Fibroblast of peridontal ligament (primary cell): ENCODE data around the gene BTBD8.
"Not testable (repeated sequence)": the region's sequence is repeated elsewhere in the genome, so short reads cannot be mapped to it uniquely, and the experiment has no call there.

ENCODE experiments used
- DNase-seq: peaks from one replicate; pipeline ENCODE4 v3.0.0-alpha.2; 2010; ENCODE audit errors: extremely low read depth

Gene BTBD8

GRCh38 chr1:92080128-92080985 lies at the start of gene BTBD8:
Gene BTBD8 (plus strand): TSS chr1:92080345. CDS start chr1:92080572, 227 bp downstream.
- DNase-seq = peak; percentile 82

DNA sequence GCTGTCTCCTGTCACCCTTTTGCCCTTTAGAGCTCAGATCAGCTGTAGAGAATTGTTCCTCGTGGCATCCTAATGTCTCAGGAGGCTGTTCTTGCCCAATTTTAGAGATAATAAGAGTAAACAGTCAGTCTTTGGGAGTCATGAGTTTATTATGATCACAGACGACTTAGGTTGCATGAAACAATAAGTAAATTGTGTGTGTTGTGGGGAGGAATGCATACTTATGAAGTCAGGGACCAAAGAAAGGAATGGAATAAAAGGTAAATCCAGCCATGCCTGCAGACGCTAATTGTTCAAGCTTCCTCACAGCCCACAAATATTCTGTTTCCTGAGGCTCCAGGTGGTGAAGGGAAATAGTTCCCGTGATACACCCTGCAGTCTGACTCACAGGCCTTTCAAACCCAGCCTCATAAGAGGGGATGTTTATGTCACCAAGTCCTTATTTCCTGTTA lies 49.5 kb upstream of the BTBD8 start:
- DNase-seq = peak; percentile 9

- DNase-seq = peak; percentile 40
Observed at GRCh38 chr1:92031281-92032110, 48.6 kb upstream of the BTBD8 start.

GRCh38 chr1:92037400-92037799 lies 42.7 kb upstream of the BTBD8 start:
- DNase-seq = no peak

DNA sequence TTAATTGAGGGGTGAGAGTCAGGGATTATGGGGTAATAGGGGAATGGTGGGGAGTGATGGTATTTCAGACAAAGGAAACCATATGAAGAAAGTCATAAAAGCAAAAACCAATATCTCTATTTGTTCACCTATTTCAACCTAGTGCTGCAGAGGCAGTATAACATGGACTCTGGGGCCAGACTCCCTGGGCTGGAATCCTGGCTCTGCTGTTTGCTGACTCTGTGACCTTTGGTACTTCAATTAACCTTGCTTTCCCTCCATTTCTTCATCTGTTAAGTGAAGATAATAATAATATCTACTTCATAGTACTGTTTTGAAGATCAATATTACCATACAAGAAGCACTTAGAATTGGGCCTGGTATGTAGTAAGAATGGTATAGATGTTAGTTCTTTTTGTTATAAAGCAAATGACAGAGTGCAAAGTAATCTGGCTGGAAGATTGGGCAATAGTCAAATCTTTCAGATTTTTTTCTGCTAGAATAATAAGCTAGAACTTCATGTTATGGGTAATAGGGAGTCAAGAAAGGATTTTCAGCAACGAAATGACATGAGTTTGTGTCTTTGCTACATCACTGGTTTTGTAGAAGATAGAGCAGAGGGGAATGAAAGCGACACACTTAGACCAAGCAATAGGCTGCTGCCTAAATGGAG lies 41.3 kb upstream of the BTBD8 start:
- DNase-seq = peak; percentile 6

DNA sequence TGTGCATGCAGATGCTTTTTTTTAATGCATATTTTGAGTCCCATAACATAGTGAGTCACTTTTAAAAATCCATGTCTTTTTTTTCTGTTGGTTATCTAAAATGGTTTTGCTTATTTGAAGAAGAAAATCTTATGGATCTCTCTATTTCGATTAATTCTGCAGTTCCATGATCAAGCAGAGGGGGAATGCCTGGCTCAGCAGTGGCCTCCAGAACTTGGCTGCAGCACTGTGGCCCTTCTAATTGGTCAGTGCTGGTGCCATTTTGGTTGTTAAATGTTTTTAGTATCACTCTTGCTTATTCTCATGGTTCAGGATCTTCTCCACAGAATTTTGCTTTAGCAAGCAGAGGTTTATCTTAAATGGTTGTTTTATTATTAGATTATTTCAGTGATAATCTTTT lies 39.2 kb upstream of the BTBD8 start:
- no peak for DNase-seq

GRCh38 chr1:92043621-92044020 lies 36.5 kb upstream of the BTBD8 start:
- no peak for DNase-seq

- no peak for DNase-seq
Observed at GRCh38 chr1:92045766-92046495, 34.2 kb upstream of the BTBD8 start.

DNA sequence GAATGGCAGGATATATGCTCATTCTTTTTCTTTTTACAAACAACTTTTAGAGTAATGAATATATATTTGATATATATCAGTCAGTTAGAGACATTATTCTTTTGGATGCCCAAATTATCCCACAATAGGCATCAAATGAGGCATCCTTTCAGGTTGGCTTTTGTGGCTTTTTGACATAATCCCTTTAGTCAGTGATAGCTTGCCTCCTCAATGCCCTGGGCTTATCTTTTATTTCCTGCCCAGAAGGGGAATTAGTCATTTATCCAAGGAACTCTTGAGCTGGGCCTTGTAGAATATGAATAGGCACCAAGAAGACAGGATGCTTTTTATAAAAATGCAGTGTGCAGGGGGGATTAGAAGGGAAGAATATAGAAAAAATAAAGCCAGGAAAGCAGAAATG lies 28.2 kb upstream of the BTBD8 start:
- DNase-seq = no peak

GRCh38 chr1:92065042-92065441 lies 15.1 kb upstream of the BTBD8 start:
- DNase-seq = no peak

- no peak for DNase-seq
Observed at GRCh38 chr1:92066321-92066720, 13.8 kb upstream of the BTBD8 start.

- no peak for DNase-seq
Observed at GRCh38 chr1:92070892-92071291, 9.3 kb upstream of the BTBD8 start.

- DNase-seq = not testable (repeated sequence)
Observed at GRCh38 chr1:92074446-92074845, 5.7 kb upstream of the BTBD8 start.

- no peak for DNase-seq
Observed at GRCh38 chr1:92075311-92075710, 4.8 kb upstream of the BTBD8 start, which contains the start of gene SETSIP. Gene SETSIP (minus strand): TSS chr1:92075411. CDS start chr1:92075411, 0 bp downstream.

- DNase-seq = no peak
Observed at GRCh38 chr1:92076363-92076762, 3.8 kb upstream of the BTBD8 start.

DNA sequence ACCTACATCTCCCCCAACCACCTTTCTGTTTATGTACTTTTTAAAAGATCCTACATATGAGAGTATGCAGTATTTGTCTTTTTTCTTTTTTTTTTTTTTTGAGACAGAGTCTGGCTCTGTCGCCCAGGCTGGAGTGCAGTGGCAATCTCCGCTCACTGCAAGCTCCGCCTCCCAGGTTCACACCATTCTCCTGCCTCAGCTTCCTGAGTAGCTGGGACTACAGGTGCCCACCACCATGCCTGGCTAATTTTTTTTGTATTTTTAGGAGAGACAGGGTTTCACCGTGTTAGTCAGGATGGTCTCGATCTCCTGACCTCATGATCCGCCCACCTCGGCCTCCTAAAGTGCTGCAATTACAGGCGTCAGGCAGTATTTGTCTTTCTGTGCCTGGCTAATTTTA lies 2.1 kb upstream of the BTBD8 start:
- not testable (repeated sequence) for DNase-seq

DNA sequence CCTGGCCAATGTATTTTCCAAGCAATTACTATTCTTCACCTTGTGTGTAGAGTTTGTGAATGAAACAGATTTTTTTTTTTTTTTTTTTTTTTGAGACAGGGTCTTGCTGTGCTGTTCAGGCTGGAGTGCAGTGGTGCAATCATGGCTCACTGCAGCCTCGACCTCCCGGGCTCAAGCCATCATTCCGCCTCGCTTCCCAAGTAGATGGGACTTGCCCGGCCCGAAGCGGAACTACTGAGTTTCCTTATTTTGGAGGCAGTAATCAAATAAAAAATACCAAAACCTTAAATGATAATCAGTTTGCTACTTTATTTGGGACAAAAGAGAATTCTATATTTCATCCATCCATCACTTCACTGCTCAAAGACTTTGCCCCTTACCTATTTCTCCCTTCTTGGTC lies 704 bp upstream of the BTBD8 start:
- no peak for DNase-seq

DNA sequence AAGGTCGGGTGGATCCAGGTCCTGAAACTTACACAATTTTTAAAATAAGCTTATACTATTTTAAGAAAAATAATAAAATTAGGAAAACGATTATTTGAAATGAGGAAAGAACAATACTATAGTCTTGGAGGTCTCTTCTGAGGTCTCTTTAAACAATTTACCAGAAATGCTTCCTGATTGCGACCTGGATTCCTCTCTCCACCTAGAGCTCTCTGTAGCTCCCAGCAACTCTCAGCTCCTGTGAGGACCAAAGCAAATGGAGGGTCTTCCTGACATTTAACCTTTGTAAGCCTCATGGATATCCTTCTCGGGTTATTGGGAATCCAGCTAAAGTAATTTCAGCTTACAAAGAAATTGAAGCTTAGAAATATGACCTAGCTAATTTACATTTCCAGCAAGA lies 886 bp downstream of the BTBD8 start:
- no peak for DNase-seq

DNA sequence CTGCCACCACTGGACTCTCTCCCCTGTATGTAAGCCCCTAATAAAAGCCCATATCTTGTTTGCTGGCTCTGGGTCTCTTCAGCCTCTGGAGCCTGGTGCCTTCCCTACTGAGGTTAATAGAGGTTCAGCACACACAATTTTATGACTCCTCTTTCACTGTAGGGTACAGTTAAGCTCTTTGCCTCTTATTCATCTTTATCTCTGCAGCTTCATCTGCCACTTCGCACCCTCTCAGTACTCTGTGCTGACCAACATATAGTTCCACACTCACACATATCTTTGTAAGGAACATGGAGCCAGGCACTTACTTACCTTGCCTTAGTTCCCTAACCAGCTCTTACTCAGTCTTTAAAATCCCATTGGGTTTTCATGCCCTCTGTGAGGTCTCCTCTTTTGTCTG lies 4.5 kb downstream of the BTBD8 start:
- no peak for DNase-seq

GRCh38 chr1:92085727-92086126 lies 5.6 kb downstream of the BTBD8 start:
- DNase-seq = no peak

DNA sequence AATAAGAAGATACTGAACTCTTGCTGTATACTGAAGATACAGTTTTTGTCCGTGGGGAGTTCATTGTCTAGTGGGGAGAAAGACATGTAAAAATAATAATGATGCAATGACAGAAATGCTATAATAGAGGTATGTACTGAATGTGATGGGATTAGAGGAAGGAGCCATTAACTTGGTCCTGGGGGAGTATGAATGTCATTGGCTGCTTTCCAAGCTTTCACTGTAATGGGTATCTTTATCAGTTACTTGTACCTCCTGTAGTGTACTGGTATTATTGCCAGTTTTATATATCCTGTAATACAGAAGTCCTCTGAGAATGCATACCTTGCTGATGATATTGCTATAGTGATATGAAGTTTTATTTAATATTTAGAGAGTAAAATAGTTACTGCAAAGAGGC lies 7.4 kb downstream of the BTBD8 start:
- no peak for DNase-seq
